HG02970 (cell line): Measurements from ENCODE around the gene APCDD1L.
"Not testable (repeated sequence)": the region's sequence is repeated elsewhere in the genome, so short reads cannot be mapped to it uniquely, and the experiment has no call there.

Experiments
- ATAC-seq: cut with Tn5 transposase; IDR thresholded peaks from one replicate; pipeline ENCODE4 v1.9.1; 2021; ENCODE audit warnings: mild to moderate bottlenecking, moderate library complexity, moderate number of reproducible peaks; ENCODE audit not compliant: unreplicated experiment, low FRiP score

The APCDD1L gene

GRCh38 chr20:58420798-58421496, 94.3 kb downstream of the APCDD1L start:
- no peak for ATAC-seq

DNA sequence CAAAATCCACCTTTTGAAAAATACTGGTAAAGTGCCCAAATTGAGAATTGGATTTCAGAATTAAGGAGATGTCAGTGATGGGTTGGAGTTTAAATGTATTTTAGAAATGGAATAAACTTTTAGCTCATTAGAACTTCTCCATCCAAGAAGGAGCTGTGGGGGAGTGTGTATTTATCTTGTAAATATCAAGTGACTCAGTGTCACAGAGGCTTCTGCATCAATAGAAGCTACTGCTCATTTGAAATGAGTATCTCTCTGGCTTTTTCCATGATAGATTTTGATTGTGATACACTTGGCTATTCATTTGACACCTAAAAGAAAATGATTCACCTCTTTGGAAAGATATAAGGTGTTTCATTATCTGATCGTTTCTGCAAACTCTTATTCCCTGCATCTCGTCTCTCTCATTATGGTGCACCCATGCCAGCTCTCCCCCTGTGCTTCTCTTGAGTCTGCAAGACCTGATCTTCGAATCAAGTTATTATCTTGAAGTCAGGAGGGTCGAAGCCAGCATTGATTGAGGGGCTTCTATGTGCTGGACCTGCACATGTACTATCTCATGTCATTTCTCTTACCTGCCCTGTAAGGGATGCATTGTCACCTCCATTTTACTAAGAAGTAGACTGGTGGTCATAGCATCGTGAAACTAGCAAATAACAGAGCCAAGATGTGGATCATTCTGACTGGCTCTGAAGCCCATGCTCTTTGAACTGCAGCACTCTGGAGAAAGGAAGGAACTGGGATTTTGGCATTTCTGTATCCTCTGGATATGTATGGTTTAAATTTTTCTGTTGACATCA, 96.0 kb downstream of the APCDD1L start:
- ATAC-seq, result no peak

GRCh38 chr20:58417438-58417837, 97.8 kb downstream of the APCDD1L start:
- ATAC-seq, result no peak

DNA sequence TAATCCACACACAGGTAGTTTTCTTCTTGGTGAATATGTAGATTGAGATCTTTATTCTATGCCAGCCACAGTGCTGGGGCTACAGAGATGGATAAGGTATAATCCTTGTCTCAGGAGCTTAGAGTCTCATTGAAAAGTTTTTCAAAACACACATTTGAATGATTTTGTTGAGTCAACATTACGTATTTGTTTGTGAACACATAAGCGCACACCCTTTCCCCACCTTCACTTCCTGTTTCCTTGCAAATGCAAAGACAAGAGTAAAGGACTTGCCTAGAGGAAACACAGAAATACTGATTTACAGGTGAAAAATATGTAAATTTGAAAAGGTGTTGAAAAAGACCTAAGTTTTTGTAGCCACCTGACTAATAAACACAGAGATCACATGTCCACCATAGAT, 98.4 kb downstream of the APCDD1L start:
- ATAC-seq, result no peak

GRCh38 chr20:58416057-58416456, 99.1 kb downstream of the APCDD1L start:
- no peak for ATAC-seq

GRCh38 chr20:58414786-58415185, 100.4 kb downstream of the APCDD1L start:
- ATAC-seq, result not testable (repeated sequence)

DNA sequence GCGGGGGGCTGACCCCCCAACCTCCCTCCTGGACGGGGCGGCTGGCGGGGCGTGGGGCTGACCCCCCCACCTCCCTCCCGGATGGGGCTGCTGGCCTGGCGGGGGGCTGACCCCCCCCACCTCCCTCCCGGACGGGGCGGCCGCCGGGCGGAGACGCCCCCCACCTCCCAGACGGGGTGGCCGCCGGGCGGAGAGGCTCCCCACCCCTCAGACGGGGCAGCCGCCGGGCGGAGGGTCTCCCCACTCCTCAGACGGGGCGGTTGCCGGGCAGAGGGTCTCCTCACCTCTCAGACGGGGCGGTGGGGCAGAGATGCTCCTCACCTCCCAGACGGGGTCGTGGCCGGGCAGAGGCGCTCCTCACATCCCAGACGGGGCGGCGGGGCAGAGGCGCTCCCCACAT, 101.0 kb downstream of the APCDD1L start:
- ATAC-seq, result not testable (repeated sequence)
